ENCODE results near the gene LGR4. TPM values are rescaled to one million over a fixed set of nuclear protein-coding genes. Genes with fewer than 3 reads are reported as not detected.

LGR4 gene
- total and polyA plus RNA-seq, 3 donors from 2014 or later: 33.0 to 120 (median 95.9) TPM

DNA sequence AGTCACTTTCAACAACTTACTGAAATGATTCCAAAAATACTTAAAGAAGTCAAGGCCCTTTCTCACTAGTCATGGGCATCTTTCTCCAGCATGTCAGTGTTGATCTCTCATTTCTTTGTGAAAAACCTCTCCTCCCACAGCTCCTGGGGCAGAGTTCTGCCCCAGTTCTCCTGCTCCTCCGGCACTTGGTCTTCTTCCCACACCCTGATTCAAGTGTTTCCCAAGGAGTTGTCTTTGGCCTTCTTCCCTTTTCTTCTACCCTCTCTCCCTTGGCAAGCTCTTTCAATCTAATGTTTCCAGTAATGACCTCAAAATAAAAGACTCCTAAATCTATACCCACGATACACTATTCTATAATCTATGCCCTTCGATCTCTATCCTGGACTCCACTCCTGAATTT is 67.5 kb downstream of the LGR4 start:
- intact Hi-C loops (cut with DNase I; ENCODE audit: low total_unique reads): no loop called here
- peak overlapping the region in 1 of 2 donors; percentile 52 for H3K27ac ChIP-seq
- H3K4me1 ChIP-seq: peaks cover 14% of the 10 kb centered on the region
- H3K36me3 ChIP-seq (ENCODE audit: low read depth, missing control alignments): no peaks in the 10 kb centered on the region
- TF ChIP-seq POLR2A (IDR thresholded peaks at IDR 0.05): no peak
- TF ChIP-seq, protein P1, sequence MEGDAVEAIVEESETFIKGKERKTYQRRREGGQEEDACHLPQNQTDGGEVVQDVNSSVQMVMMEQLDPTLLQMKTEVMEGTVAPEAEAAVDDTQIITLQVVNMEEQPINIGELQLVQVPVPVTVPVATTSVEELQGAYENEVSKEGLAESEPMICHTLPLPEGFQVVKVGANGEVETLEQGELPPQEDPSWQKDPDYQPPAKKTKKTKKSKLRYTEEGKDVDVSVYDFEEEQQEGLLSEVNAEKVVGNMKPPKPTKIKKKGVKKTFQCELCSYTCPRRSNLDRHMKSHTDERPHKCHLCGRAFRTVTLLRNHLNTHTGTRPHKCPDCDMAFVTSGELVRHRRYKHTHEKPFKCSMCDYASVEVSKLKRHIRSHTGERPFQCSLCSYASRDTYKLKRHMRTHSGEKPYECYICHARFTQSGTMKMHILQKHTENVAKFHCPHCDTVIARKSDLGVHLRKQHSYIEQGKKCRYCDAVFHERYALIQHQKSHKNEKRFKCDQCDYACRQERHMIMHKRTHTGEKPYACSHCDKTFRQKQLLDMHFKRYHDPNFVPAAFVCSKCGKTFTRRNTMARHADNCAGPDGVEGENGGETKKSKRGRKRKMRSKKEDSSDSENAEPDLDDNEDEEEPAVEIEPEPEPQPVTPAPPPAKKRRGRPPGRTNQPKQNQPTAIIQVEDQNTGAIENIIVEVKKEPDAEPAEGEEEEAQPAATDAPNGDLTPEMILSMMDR (IDR thresholded peaks at IDR 0.05): no peak
- H3K27me3 ChIP-seq: no peaks in the 10 kb centered on the region
- H3K9me3 ChIP-seq: no peaks in the 10 kb centered on the region
- WGBS, 2 donors: 63 to 73% methylated on average over 3 of the region's 3 CpGs
- DNase-seq: no peak
- no peak overlapping the region for H3K4me3 ChIP-seq

DNA sequence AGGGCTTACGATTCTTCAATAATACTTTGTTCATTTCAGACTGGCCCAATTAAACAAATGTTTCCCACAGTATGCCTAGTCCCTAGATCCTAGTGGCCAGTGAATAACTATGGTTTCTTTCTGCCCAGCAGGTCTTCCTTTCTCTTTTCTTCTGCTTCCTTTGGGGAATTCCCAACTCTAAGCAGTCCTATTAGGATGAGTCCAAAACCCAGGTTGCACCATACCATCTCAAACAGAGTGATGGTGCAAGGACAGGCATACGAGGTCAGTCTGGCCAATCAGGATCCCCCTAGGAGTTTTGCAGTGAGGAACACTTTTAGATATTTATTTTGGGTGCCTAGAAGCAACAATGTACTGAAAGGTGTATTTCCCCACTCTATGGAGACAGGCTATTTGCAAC is 68.2 kb downstream of the LGR4 start:
- Histone ChIP-seq H3K4me3 (no peak overlapping the region), H3K9me3 (no peaks in the 10 kb centered on the region), H3K4me1 (peaks cover 14% of the 10 kb centered on the region), H3K27ac (peak overlapping the region in 1 of 2 donors; percentile 52), H3K36me3 (ENCODE audit: low read depth, missing control alignments) (no peaks in the 10 kb centered on the region), H3K27me3 (no peaks in the 10 kb centered on the region)
- TF ChIP-seq POLR2A (IDR thresholded peaks at IDR 0.05): no peak
- TF ChIP-seq, protein P1 (IDR thresholded peaks at IDR 0.05): no peak
- no peak for DNase-seq
- intact Hi-C loops (cut with DNase I; ENCODE audit: low total_unique reads): no loop called here
- WGBS, 2 donors: 93 to 96% methylated on average over 2 of the region's 2 CpGs

DNA sequence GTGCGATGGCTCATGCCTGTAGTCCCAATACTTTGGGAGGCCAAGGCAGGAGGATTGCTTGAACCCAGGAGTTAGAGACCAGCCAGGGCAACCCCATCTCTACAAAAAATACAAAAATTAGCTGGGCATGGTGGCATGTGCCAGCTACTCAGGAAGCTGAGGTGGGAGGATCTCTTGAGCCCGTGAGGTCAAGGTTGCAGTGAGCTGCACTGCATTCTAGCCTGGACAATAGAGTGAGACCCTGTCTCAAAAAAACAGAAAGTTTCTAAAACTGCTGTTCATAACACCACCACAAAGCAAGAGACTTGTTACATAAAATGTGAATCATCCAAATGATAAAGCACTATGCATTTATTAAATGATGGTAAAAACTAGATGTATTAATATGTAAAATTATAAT is 69.4 kb downstream of the LGR4 start:
- 54 to 78% methylated on average over 2 of the region's 2 CpGs for WGBS, 2 donors
- DNase-seq: no peak
- Histone ChIP-seq H3K4me3 (no peak overlapping the region), H3K9me3 (no peaks in the 10 kb centered on the region), H3K27me3 (no peaks in the 10 kb centered on the region), H3K36me3 (ENCODE audit: low read depth, missing control alignments) (no peaks in the 10 kb centered on the region), H3K4me1 (peaks cover 10% of the 10 kb centered on the region), H3K27ac (peak overlapping the region in 1 of 2 donors; percentile 35)
- TF ChIP-seq POLR2A (IDR thresholded peaks at IDR 0.05): no peak
- TF ChIP-seq, protein P1 (IDR thresholded peaks at IDR 0.05): no peak
- intact Hi-C loops (cut with DNase I; ENCODE audit: low total_unique reads): no loop called here

DNA sequence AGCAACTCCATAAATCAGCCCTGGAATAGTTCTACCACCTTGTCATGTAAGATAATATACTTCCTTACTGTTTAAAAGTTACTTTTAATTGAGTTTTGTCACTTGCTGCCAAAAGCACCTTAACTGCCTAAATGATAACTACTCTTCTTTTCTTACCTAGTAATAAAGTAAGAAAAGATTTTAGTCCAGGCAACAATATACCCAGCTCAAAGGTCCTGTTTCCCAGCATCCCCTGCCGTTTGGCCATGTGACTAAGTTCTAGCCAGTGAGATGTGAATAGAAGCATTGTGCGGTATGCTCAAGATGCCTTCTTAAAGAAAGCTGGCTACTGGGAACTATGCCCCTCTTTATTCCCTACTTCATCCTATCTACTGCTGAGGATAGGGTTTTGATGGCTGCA is 70.1 kb downstream of the LGR4 start:
- 82 to 94% methylated on average over 2 of the region's 2 CpGs for WGBS, 2 donors
- intact Hi-C loops (cut with DNase I; ENCODE audit: low total_unique reads): no loop called here
- Histone ChIP-seq H3K27ac (peak overlapping the region in 1 of 2 donors; percentile 35), H3K9me3 (no peaks in the 10 kb centered on the region), H3K4me1 (peaks cover 15% of the 10 kb centered on the region), H3K27me3 (no peaks in the 10 kb centered on the region), H3K36me3 (ENCODE audit: low read depth, missing control alignments) (no peaks in the 10 kb centered on the region), H3K4me3 (no peak overlapping the region)
- no peak for DNase-seq
- TF ChIP-seq, protein P1 (IDR thresholded peaks at IDR 0.05): no peak
- TF ChIP-seq POLR2A (IDR thresholded peaks at IDR 0.05): no peak

DNA sequence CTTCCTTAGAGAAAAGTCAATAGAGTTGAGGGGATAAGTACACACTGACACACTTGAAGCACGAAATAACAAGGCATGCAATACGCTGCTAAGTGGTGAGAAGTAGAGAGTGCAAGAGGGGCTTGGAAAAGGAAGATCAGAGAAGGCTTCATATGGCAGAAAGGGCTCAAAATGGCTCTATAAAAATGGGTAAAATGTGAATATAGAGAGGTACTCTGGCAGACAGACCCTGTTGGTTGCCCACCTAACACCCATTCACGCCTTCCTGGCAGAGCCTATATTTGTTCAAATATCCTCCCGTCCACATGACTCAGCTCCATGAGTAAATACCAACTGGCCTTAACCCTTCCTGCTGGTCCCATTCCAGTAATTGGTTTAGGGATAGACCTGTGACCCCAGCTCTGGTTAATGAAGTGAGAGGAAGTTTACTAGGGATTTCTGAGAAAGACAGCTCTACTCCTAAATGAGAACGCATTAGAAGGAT is 70.7 kb downstream of the LGR4 start:
- WGBS, 2 donors: 87 to 93% methylated on average over 5 of the region's 5 CpGs
- Histone ChIP-seq H3K4me3 (no peak overlapping the region), H3K4me1 (peaks cover 15% of the 10 kb centered on the region), H3K27me3 (no peaks in the 10 kb centered on the region), H3K27ac (peak overlapping the region in 1 of 2 donors; percentile 35), H3K36me3 (ENCODE audit: low read depth, missing control alignments) (no peaks in the 10 kb centered on the region), H3K9me3 (no peaks in the 10 kb centered on the region)
- intact Hi-C loops (cut with DNase I; ENCODE audit: low total_unique reads): no loop called here
- no peak for DNase-seq
- TF ChIP-seq POLR2A (IDR thresholded peaks at IDR 0.05): no peak
- TF ChIP-seq, protein P1 (IDR thresholded peaks at IDR 0.05): no peak

Data from testis (tissue), 3 donors.